Pancreas (tissue), 10 donors: ENCODE results near the gene NR6A1. TPM values are rescaled to one million over a fixed set of nuclear protein-coding genes. Genes with fewer than 3 reads are reported as not detected.

Source experiments
- ATAC-seq, 4 donors: fragments of 200-7000 bp; cut with Tn5 transposase; one replicate each; pipeline versions ENCODE4 v1.8.0 to v1.9.1; 2020; ENCODE audit warnings: mild to moderate bottlenecking in 4 of 4, moderate library complexity in 4 of 4
- DNase-seq, 6 donors: peaks; one replicate each; pipeline ENCODE4 v3.0.0-alpha.2; 2020
- FAIRE-seq: peaks from 2 replicates; lab custom pipeline; 2012; peaks lifted over from hg19 to GRCh38; lab: Jason Lieb, UNC
- H3K27ac ChIP-seq, 4 donors: fragments of 200-600 bp; sonication (generic); 1 replicate in 3 of 4; 2 replicates in 1 of 4; pipeline versions ENCODE4 v1.5.0 to v1.8.0; 2020
- H3K27me3 ChIP-seq, 4 donors: fragments of 200-600 bp; one replicate each; pipeline ENCODE4 v1.8.0; 2021
- H3K36me3 ChIP-seq, 3 donors: fragments of 200-600 bp; sonication (generic) in 1 of 3; one replicate each; pipeline versions ENCODE4 v1.5.0 to v1.8.0; 2020 to 2021
- H3K4me1 ChIP-seq, 3 donors: fragments of 200-600 bp; one replicate each; pipeline ENCODE4 v1.8.0; 2021
- H3K4me3 ChIP-seq, 4 donors: fragments of 200-600 bp; sonication (generic) in 2 of 4; one replicate each; pipeline versions ENCODE4 v1.5.0 to v1.8.0; 2020 to 2021
- H3K9me3 ChIP-seq, 4 donors: fragments of 200-600 bp; one replicate each; pipeline ENCODE4 v1.8.0; 2021
- WGBS, 2 donors: extraction: QIAGEN DNeasy Blood & Tissue Kit; methylation state at CpG; one replicate each; pipeline ENCODE4 v1.1.7; 2013; 5-methylcytosine and 5-hydroxymethylcytosine counted together
- intact Hi-C, 3 donors: fragments of 100-400 bp; cut with DNase I; formaldehyde crosslinking; loops; one replicate each; pipeline versions ENCODE4 v1.11.1 to v1.14.2; 2022
- polyA plus RNA-seq, 2 donors: library from polyadenylated mRNA; stranded (reverse); fragments of 200-250 nt; gene quantifications; one replicate each; pipeline ENCODE4 v1.2.3, GENCODE V29; 2013
- total RNA-seq, 6 donors: library from RNA; stranded (reverse); fragmentation: NEBNext Ultra II Directional in 4 of 6; extraction: Animal tissue kit (Norgen Biotek cat#: 25700) in 4 of 6; gene quantifications; one replicate each; pipeline versions ENCODE4 v1.2.1 to v1.2.4, GENCODE V29; 2021 to 2023
- TF ChIP-seq, protein P1 (sequence below), 4 donors: fragments of 200-600 bp; sonication (generic) in 3 of 4; IDR thresholded peaks; one replicate each; pipeline versions ENCODE4 v1.5.0 to v1.8.0; 2021; ENCODE audit warnings: antibody characterized with exemption in 4 of 4
- donor health status: healthy with polysubstance abuse.
- donor health status: DM: no; HTN: no; CAD: no; lungs with moderate emphysema.
- donor health status: DM: no; HTN: no; CAD: no.
- donor health status: control.
- donor health status: control.
- donor health status: Bipolar disorder and iron deficiency.
- donor health status: DM: yes; HTN: yes; CAD: no.
- donor health status: DM: no; HTN: no; CAD: no.
- donor health status: DM: no; HTN: no; CAD: no.
- donor health status: DM: yes; HTN: yes; CAD: no.

NR6A1 gene
- total and polyA plus RNA-seq, 8 donors: 2.1 to 3.9 (median 2.6) TPM

DNA sequence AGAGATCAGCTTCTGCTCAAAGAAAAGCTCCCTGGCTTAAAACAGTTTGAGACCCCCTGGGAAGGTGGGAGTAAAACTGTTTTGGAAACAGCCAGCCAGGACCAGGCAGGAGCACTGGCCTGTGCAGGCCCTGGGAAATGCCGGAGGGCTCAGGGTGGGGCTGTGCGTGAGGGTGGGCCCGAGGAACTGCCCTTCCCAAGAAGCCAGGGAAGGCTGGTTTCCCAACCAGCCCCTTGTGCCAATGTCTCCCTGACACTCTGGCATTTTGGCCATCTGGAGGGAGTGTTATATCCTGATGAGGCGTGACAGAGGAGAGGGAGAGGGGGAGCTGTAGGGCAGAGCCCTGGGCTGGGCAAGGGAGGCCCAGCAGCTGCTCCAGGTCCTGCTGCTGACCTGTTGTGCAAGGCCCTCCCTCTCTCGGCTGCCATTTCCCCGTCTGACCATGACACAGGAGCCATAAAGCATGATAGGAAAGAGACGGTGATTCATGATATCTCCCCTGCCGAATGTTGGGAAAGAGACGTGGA is 22.0 kb upstream of the NR6A1 start:
- no peak for FAIRE-seq
- intact Hi-C loops: loop anchor here in 1 of 3 donors (5.0 kb wide), 1 partner anchor 59 kb away; the partner anchor contains the start of gene WDR38
- 62 to 66% methylated on average over 9 of the region's 9 CpGs for WGBS, 2 donors
- ATAC-seq: peak; percentile 64 to 73 (median 65)
- Histone ChIP-seq H3K36me3 (no peaks in the 10 kb centered on the region), H3K9me3 (no peaks in the 10 kb centered on the region), H3K4me1 (peaks cover 4 to 8% (median 6%) of the 10 kb centered on the region in 3 donors), H3K27ac (peak overlapping the region; percentile 10 to 18 (median 14)), H3K27me3 (no peaks in the 10 kb centered on the region), H3K4me3 (no peak overlapping the region)
- TF ChIP-seq, protein P1, sequence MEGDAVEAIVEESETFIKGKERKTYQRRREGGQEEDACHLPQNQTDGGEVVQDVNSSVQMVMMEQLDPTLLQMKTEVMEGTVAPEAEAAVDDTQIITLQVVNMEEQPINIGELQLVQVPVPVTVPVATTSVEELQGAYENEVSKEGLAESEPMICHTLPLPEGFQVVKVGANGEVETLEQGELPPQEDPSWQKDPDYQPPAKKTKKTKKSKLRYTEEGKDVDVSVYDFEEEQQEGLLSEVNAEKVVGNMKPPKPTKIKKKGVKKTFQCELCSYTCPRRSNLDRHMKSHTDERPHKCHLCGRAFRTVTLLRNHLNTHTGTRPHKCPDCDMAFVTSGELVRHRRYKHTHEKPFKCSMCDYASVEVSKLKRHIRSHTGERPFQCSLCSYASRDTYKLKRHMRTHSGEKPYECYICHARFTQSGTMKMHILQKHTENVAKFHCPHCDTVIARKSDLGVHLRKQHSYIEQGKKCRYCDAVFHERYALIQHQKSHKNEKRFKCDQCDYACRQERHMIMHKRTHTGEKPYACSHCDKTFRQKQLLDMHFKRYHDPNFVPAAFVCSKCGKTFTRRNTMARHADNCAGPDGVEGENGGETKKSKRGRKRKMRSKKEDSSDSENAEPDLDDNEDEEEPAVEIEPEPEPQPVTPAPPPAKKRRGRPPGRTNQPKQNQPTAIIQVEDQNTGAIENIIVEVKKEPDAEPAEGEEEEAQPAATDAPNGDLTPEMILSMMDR (IDR thresholded peaks at IDR 0.05): no peak
- peak in 3 of 6 donors; percentile 48 to 62 (median 55) for DNase-seq

DNA sequence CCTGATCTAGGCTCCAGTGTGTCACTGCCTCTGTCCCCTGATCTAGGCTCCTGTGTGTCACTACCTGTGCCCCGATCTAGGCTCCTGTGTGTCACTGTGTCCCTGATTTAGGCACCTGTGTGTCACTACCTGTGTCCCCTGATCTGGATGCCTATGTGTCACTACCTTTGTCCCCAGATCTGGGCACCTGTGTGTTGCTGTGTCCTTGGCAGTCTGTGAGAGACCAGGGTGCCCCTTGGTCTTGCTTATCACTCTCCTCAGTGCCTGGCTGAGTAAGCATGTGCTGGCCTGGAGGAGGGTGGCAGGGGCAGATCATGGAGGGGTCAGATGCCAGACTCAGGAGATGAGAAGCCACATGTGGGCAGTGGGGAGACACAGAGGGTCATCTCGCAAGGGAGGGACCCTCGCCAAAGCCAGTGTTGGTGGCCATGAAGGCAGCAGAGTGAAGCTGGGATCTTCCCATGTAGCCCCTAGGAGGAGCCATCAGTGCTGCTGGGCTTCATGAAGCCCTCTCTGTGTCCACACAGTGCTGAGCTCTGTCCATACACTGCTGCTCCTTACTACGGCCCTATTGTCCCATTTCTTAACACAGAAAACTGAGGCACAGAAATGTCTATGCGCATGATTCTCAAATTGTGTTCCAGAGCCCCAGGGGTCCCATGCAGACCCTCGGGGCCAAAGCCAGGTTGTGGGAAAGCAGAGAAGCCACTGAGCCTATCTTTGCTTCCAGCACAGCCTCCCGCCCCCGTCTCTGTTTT is 21.3 kb upstream of the NR6A1 start:
- Histone ChIP-seq H3K36me3 (no peaks in the 10 kb centered on the region), H3K9me3 (no peaks in the 10 kb centered on the region), H3K27me3 (no peaks in the 10 kb centered on the region), H3K27ac (peak overlapping the region in 2 of 4 donors; percentile 11 to 18), H3K4me1 (peaks cover 0 to 8% (median 6%) of the 10 kb centered on the region in 3 donors), H3K4me3 (no peak overlapping the region)
- WGBS, 2 donors: 77 to 79% methylated on average over 8 of the region's 8 CpGs
- TF ChIP-seq, protein P1 (IDR thresholded peaks at IDR 0.05): no peak
- intact Hi-C loops: loop anchor here in 1 of 3 donors (5.0 kb wide), 1 partner anchor 60 kb away; the partner anchor contains the start of gene WDR38
- FAIRE-seq: no peak
- ATAC-seq: peak; percentile 52 to 79 (median 64)
- DNase-seq: peak in 2 of 6 donors; percentile 23 to 43

DNA sequence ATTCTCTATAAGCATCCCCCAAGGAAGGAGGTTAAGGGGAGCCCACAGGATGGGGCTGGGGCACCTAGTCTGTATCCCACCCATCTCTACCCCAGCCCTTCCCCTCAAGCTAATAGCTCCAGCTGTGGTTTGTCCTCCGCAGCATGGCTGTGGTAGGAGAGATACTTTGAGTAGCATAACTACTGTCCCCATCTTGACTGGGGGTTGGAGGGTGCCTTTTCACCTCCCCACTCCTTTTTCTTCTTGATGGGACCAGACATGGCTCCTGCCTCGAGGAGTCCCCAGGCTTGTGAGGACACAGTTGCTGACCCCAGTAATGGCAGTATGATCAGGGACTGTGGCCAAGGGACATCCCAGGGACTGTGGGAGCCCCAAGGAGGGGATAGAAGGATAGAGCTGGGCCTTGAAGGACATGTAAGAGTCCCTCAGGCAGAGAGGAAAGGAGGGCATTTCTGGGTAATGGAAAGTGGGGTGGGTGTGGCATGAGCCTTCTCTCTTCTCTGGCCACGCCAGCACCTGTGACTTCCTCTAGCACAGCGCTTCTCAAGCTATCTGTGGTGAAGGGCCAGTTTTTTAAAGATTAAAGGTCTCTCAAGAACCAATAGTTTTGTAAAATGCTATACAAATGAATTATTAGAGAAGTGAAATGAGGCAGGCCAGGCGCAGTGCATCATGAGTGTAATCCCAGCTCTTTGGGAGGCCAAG is 19.8 kb upstream of the NR6A1 start:
- intact Hi-C loops: loop anchor here in 1 of 3 donors (5.0 kb wide), 1 partner anchor 61 kb away; the partner anchor contains the start of gene WDR38
- no peak overlapping the region for H3K4me3 ChIP-seq
- no peaks in the 10 kb centered on the region for H3K27me3 ChIP-seq
- WGBS, 2 donors: 83 to 85% methylated on average over 5 of the region's 5 CpGs
- TF ChIP-seq, protein P1 (IDR thresholded peaks at IDR 0.05): no peak
- FAIRE-seq (no peak), ATAC-seq (no peak), DNase-seq (peak in 1 of 6 donors; percentile 39)
- H3K9me3 ChIP-seq: no peaks in the 10 kb centered on the region
- no peaks in the 10 kb centered on the region for H3K36me3 ChIP-seq
- H3K27ac ChIP-seq: no peak overlapping the region
- H3K4me1 ChIP-seq: peaks cover 0 to 8% (median 6%) of the 10 kb centered on the region in 3 donors

DNA sequence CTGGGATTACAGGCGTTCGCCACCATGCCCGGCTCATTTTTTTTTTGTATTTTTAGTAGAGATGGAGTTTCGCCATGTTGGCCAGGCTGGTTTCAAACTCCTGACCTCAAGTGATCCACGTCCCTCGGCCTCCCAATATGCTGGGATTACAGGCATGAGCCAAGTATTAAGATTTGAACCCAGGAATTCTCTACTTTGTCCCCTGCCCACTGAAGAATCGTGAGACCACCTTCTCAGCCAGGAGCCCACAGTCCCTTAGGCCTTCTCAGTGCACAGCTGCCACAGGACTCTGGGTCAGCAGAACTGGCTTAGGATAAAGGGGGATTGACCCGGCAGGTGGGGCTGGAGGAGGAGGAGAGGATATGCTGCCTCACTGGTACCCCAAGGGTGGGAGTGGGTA is 19.2 kb upstream of the NR6A1 start:
- no peak for DNase-seq
- WGBS, 2 donors: 91% methylated on average over 8 of the region's 8 CpGs

More for the DNA sequence above, 19.2 kb upstream of the NR6A1 start:
- Histone ChIP-seq H3K36me3 (no peaks in the 10 kb centered on the region), H3K4me3 (no peak overlapping the region), H3K9me3 (no peaks in the 10 kb centered on the region), H3K4me1 (peaks cover 0 to 8% (median 6%) of the 10 kb centered on the region in 3 donors), H3K27me3 (no peaks in the 10 kb centered on the region), H3K27ac (no peak overlapping the region)
- FAIRE-seq: no peak
- intact Hi-C loops: loop anchor here in 1 of 3 donors (5.0 kb wide), 1 partner anchor 62 kb away; the partner anchor contains the start of gene WDR38
- TF ChIP-seq, protein P1 (IDR thresholded peaks at IDR 0.05): no peak
- ATAC-seq: no peak
